ENCODE measurements around the gene CABLES2.

DNA sequence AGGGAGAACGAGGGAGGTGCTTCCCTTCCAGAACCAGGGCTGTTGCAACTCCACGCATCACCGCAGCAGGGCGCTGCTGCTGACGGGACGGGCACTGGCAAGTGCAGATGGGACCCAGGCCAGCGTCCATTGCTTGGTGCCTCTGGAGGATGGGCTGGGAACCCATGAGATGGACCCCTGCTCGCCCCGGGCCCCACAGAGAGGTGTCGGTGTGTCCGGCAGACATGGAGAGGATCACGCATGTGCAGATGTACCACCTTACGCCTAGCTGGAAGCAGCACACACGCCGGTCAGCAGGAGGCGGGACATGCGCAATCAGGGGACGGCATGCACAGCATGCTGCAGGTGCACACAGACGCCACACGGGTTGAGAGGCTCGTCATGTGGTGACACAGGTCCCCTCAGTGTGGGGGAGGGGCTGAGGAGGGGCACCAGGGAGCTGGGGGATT, 5.7 kb downstream of the CABLES2 start:
- TF ChIP-seq, protein P1, sequence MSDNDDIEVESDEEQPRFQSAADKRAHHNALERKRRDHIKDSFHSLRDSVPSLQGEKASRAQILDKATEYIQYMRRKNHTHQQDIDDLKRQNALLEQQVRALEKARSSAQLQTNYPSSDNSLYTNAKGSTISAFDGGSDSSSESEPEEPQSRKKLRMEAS (CRISPR knock-in tag; IDR thresholded peaks at IDR 0.05): 0 out of 2 replicates have a peak, but pooled peaks have one; percentile 54
- TF ChIP-seq, protein P2, sequence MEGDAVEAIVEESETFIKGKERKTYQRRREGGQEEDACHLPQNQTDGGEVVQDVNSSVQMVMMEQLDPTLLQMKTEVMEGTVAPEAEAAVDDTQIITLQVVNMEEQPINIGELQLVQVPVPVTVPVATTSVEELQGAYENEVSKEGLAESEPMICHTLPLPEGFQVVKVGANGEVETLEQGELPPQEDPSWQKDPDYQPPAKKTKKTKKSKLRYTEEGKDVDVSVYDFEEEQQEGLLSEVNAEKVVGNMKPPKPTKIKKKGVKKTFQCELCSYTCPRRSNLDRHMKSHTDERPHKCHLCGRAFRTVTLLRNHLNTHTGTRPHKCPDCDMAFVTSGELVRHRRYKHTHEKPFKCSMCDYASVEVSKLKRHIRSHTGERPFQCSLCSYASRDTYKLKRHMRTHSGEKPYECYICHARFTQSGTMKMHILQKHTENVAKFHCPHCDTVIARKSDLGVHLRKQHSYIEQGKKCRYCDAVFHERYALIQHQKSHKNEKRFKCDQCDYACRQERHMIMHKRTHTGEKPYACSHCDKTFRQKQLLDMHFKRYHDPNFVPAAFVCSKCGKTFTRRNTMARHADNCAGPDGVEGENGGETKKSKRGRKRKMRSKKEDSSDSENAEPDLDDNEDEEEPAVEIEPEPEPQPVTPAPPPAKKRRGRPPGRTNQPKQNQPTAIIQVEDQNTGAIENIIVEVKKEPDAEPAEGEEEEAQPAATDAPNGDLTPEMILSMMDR (IDR thresholded peaks at IDR 0.05): peak; percentile 64
- no peak for TF ChIP-seq ZNF138 (CRISPR knock-in tag; conservative IDR thresholded peaks at IDR 0.05)
- TF ChIP-seq USF1 (CRISPR knock-in tag; IDR thresholded peaks at IDR 0.05): no peak
- TF ChIP-seq ZNF263 (CRISPR knock-in tag; IDR thresholded peaks at IDR 0.05; ENCODE audit: low read depth): no peak
- no peak for TF ChIP-seq NFYB (CRISPR knock-in tag; conservative IDR thresholded peaks at IDR 0.05; ENCODE audit: low read depth)
- TF ChIP-seq GRHL2 (CRISPR knock-in tag; IDR thresholded peaks at IDR 0.05; ENCODE audit: insufficient replicate concordance, severe bottlenecking): no peak
- no peak for TF ChIP-seq ETV6 (CRISPR knock-in tag; IDR thresholded peaks at IDR 0.05)
- TF ChIP-seq, protein P3, sequence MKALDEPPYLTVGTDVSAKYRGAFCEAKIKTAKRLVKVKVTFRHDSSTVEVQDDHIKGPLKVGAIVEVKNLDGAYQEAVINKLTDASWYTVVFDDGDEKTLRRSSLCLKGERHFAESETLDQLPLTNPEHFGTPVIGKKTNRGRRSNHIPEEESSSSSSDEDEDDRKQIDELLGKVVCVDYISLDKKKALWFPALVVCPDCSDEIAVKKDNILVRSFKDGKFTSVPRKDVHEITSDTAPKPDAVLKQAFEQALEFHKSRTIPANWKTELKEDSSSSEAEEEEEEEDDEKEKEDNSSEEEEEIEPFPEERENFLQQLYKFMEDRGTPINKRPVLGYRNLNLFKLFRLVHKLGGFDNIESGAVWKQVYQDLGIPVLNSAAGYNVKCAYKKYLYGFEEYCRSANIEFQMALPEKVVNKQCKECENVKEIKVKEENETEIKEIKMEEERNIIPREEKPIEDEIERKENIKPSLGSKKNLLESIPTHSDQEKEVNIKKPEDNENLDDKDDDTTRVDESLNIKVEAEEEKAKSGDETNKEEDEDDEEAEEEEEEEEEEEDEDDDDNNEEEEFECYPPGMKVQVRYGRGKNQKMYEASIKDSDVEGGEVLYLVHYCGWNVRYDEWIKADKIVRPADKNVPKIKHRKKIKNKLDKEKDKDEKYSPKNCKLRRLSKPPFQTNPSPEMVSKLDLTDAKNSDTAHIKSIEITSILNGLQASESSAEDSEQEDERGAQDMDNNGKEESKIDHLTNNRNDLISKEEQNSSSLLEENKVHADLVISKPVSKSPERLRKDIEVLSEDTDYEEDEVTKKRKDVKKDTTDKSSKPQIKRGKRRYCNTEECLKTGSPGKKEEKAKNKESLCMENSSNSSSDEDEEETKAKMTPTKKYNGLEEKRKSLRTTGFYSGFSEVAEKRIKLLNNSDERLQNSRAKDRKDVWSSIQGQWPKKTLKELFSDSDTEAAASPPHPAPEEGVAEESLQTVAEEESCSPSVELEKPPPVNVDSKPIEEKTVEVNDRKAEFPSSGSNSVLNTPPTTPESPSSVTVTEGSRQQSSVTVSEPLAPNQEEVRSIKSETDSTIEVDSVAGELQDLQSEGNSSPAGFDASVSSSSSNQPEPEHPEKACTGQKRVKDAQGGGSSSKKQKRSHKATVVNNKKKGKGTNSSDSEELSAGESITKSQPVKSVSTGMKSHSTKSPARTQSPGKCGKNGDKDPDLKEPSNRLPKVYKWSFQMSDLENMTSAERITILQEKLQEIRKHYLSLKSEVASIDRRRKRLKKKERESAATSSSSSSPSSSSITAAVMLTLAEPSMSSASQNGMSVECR (CRISPR knock-in tag; IDR thresholded peaks at IDR 0.05; ENCODE audit: borderline replicate concordance): no peak
- TF ChIP-seq GTF2I (CRISPR knock-in tag; conservative IDR thresholded peaks at IDR 0.05): no peak
- TF ChIP-seq NR3C1 (CRISPR knock-in tag; conservative IDR thresholded peaks at IDR 0.05; ENCODE audit: low read depth): no peak
